MCF 10A (cell line): ENCODE data around the gene SH3BP5L. TPM values are rescaled to one million over a fixed set of nuclear protein-coding genes. Genes with fewer than 3 reads are reported as not detected.
"Not testable (repeated sequence)": the region's sequence is repeated elsewhere in the genome, so short reads cannot be mapped to it uniquely, and the experiment has no call there.

Experiments used
- BruUV-seq: library from RNA; stranded (reverse); fragments of 400-500 nt; replicated peaks from 2 replicates; lab custom pipeline; 2021; lab: Mats Ljungman, UMichigan
- CTCF ChIA-PET: fragments of 300-600 bp; sonication (Branson Sonifier 250); formaldehyde crosslinking; extraction: SDS; loops from one replicate; lab custom pipeline; 2021; ENCODE audit warnings: antibody characterized with exemption, inconsistent platforms; lab: Yijun Ruan, JAX
- POLR2A ChIA-PET: fragments of 300-600, 350-650 bp; sonication (Branson Sonifier 250); formaldehyde crosslinking; extraction: SDS; loops from one replicate; lab custom pipeline; 2020; ENCODE audit warnings: antibody characterized with exemption, inconsistent platforms; lab: Yijun Ruan, JAX
- DNase-seq: peaks from one replicate; pipeline ENCODE4 v3.0.0-alpha.2; 2018; ENCODE audit not compliant: unreplicated experiment
- H3K27ac Mint-ChIP-seq: one replicate; pipeline ENCODE4 v1.8.0; 2022; ENCODE audit warnings: mild to moderate bottlenecking, low read depth, mixed read lengths; ENCODE audit not compliant: unreplicated experiment
- H3K27me3 Mint-ChIP-seq: one replicate; pipeline ENCODE4 v1.8.0; 2022; ENCODE audit warnings: mixed read lengths; ENCODE audit not compliant: insufficient read depth, unreplicated experiment
- H3K36me3 Mint-ChIP-seq: one replicate; pipeline ENCODE4 v1.8.0; 2022; ENCODE audit warnings: mild to moderate bottlenecking, moderate library complexity, mixed read lengths; ENCODE audit not compliant: insufficient read depth, unreplicated experiment
- H3K4me1 Mint-ChIP-seq: one replicate; pipeline ENCODE4 v1.8.0; 2022; ENCODE audit warnings: mixed read lengths; ENCODE audit not compliant: insufficient read depth, unreplicated experiment
- H3K4me3 Mint-ChIP-seq: one replicate; pipeline ENCODE4 v1.8.0; 2022; ENCODE audit warnings: mild to moderate bottlenecking, moderate library complexity, mixed read lengths; ENCODE audit not compliant: unreplicated experiment
- H3K9me3 Mint-ChIP-seq: one replicate; pipeline ENCODE4 v1.8.0; 2022; ENCODE audit warnings: mixed read lengths; ENCODE audit not compliant: unreplicated experiment
- intact Hi-C: fragments of 100-400 bp; cut with micrococcal nuclease; formaldehyde crosslinking; loops from 2 replicates; pipeline ENCODE4 v1.14.1; 2022
- total RNA-seq: library from RNA; stranded (reverse); gene quantifications from 2 replicates; pipeline ENCODE4 v1.2.3, GENCODE V29; 2022
- TF ChIP-seq, protein P1 (sequence below): fragments of 200-600 bp; IDR thresholded peaks from one replicate; pipeline ENCODE4 v1.8.0; 2022; ENCODE audit warnings: antibody characterized with exemption, mild to moderate bottlenecking; ENCODE audit not compliant: unreplicated experiment

The SH3BP5L gene
- total RNA-seq, 1 experiment from 2014 or later = 31.5 TPM

- POLR2A ChIA-PET = interaction anchor here (6.3 to 9.1 kb wide), 2 partner anchors 7 to 25 kb away, joined by 227 to 234 read pairs; partner anchors contain the start of genes SH3BP5L and ZNF692
- DNase-seq = no peak
- BruUV-seq = no TSS peak
- TF ChIP-seq, protein P1, sequence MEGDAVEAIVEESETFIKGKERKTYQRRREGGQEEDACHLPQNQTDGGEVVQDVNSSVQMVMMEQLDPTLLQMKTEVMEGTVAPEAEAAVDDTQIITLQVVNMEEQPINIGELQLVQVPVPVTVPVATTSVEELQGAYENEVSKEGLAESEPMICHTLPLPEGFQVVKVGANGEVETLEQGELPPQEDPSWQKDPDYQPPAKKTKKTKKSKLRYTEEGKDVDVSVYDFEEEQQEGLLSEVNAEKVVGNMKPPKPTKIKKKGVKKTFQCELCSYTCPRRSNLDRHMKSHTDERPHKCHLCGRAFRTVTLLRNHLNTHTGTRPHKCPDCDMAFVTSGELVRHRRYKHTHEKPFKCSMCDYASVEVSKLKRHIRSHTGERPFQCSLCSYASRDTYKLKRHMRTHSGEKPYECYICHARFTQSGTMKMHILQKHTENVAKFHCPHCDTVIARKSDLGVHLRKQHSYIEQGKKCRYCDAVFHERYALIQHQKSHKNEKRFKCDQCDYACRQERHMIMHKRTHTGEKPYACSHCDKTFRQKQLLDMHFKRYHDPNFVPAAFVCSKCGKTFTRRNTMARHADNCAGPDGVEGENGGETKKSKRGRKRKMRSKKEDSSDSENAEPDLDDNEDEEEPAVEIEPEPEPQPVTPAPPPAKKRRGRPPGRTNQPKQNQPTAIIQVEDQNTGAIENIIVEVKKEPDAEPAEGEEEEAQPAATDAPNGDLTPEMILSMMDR = no peak
- H3K9me3 Mint-ChIP-seq = no peaks in the 10 kb centered on the region
- intact Hi-C loops = no loop called here
- no peaks in the 10 kb centered on the region for H3K27me3 Mint-ChIP-seq
- H3K27ac Mint-ChIP-seq = no peak overlapping the region
- CTCF ChIA-PET = interaction anchor here (1.1 kb wide), 1 partner anchor 26 kb away, joined by 3 read pairs; no protein-coding TSS in a partner anchor
- H3K36me3 Mint-ChIP-seq = no peaks in the 10 kb centered on the region
- H3K4me3 Mint-ChIP-seq = no peak overlapping the region
- no peaks in the 10 kb centered on the region for H3K4me1 Mint-ChIP-seq
Observed at GRCh38 chr1:248834343-248834940, 8.7 kb upstream of the SH3BP5L start.

GRCh38 chr1:248831842-248832241, 6.1 kb upstream of the SH3BP5L start:
- ChIA-PET CTCF (interaction anchor here (0.5 to 1.2 kb wide), 5 partner anchors 26 to 213 kb away, joined by 3 to 9 read pairs (median 4); no protein-coding TSS in a partner anchor), POLR2A (interaction anchor here (1.0 kb wide), 1 partner anchor 27 kb away, joined by 4 read pairs; the partner anchor contains the start of gene ZNF692)
- no peak overlapping the region for H3K4me3 Mint-ChIP-seq
- H3K4me1 Mint-ChIP-seq = peaks cover 12% of the 10 kb centered on the region
- H3K36me3 Mint-ChIP-seq = no peaks in the 10 kb centered on the region
- TF ChIP-seq, protein P1 = no peak
- intact Hi-C loops = no loop called here
- no peak overlapping the region for H3K27ac Mint-ChIP-seq
- DNase-seq = no peak
- no peaks in the 10 kb centered on the region for H3K9me3 Mint-ChIP-seq
- no peaks in the 10 kb centered on the region for H3K27me3 Mint-ChIP-seq
- BruUV-seq = no TSS peak

GRCh38 chr1:248830718-248831017, 5.0 kb upstream of the SH3BP5L start:
- CTCF ChIA-PET, H3K9me3 Mint-ChIP-seq, H3K4me3 Mint-ChIP-seq, H3K27ac Mint-ChIP-seq, DNase-seq, BruUV-seq, intact Hi-C loops, H3K27me3 Mint-ChIP-seq, H3K36me3 Mint-ChIP-seq: not testable (repeated sequence)
- POLR2A ChIA-PET = interaction anchor here (0.7 kb wide), 1 partner anchor 29 kb away, joined by 3 read pairs; no protein-coding TSS in a partner anchor
- H3K4me1 Mint-ChIP-seq = peaks cover 16% of the 10 kb centered on the region

DNA sequence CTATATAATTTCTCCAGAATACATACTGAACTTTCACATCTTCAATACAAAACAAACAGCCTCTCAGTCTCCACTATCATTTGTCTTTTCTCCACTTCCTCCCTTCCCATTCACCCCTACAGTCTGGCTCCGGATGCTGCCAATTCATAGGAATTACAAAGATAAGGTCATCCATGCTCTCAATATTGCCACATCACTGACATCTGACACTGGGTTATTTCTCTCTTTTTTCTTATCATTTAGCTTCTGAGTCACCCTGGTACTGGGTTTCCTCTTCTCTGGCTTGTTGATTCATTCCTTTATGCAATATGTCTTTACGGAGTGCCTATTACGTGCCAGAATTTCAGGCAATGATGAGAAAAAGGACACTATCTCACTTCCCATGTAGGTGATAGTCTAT, 3.1 kb upstream of the SH3BP5L start:
- TF ChIP-seq, protein P1 = no peak
- H3K36me3 Mint-ChIP-seq = peaks cover 17% of the 10 kb centered on the region
- no peak overlapping the region for H3K4me3 Mint-ChIP-seq
- DNase-seq = peak; percentile 76
- CTCF ChIA-PET = interaction anchor here (0.6 to 5.5 kb wide), 10 partner anchors 9 to 1439 kb away, joined by 3 to 87 read pairs (median 4); partner anchors contain the start of genes OR14I1, ZNF672 and ZNF692
- no peaks in the 10 kb centered on the region for H3K27me3 Mint-ChIP-seq
- BruUV-seq = no TSS peak
- POLR2A ChIA-PET = interaction anchor here (0.6 to 5.8 kb wide), 6 partner anchors 8 to 1477 kb away, joined by 3 to 227 read pairs (median 6); partner anchors contain the start of genes ZNF672 and ZNF692
- H3K9me3 Mint-ChIP-seq = no peaks in the 10 kb centered on the region
- intact Hi-C loops = no loop called here
- no peak overlapping the region for H3K27ac Mint-ChIP-seq
- peaks cover 33% of the 10 kb centered on the region for H3K4me1 Mint-ChIP-seq
